COLO829 (cell line): ENCODE data around the gene OTOP1.
"Not testable (repeated sequence)": the region's sequence is repeated elsewhere in the genome, so short reads cannot be mapped to it uniquely, and the experiment has no call there.

ENCODE experiments used
- DNase-seq: peaks from one replicate; pipeline ENCODE4 v3.0.0; 2012; ENCODE audit warnings: low spot score

The OTOP1 gene

DNA sequence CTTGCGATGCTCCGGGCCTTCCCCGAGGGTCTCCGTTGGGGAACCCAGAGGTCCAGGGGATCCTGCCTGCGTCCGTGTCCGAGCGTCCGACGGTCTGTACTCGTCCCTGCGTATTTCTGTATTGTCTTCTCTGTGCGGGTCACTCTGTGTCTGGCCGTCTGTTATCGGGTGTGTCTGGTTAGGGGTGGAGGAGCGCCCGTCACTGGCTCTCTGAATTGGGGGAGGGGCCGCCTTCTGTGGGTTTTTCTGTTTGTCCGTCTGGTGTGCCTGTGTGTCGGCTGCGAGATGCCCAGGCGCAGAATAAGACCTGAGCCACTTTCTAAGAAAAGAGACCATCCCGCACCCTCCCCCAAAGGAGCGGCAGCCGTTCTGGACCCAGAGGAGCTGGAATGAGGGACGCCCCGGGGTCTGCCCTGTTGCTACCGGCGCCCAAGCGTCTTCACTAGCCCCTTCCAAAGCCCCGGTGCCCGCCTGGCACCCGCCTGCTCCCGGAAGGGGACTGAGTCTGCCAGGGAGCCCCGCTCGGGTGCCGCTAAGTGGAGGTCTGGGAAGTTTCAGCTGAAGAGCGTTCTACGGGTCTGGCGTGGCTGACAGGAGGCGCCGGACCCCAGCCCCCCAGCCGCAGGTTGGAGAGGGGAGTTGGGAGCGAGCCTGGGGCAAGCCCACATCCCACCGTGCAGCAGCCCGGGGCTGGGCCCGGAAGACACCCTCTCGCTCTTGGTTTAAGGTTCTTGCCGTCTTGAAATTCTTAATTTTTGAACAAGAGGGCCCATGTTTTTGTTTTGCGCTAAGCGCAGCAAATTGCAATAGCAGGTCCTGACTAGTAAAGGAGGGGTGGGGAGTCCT is 1.0 kb upstream of the OTOP1 start:
- no peak for DNase-seq

DNA sequence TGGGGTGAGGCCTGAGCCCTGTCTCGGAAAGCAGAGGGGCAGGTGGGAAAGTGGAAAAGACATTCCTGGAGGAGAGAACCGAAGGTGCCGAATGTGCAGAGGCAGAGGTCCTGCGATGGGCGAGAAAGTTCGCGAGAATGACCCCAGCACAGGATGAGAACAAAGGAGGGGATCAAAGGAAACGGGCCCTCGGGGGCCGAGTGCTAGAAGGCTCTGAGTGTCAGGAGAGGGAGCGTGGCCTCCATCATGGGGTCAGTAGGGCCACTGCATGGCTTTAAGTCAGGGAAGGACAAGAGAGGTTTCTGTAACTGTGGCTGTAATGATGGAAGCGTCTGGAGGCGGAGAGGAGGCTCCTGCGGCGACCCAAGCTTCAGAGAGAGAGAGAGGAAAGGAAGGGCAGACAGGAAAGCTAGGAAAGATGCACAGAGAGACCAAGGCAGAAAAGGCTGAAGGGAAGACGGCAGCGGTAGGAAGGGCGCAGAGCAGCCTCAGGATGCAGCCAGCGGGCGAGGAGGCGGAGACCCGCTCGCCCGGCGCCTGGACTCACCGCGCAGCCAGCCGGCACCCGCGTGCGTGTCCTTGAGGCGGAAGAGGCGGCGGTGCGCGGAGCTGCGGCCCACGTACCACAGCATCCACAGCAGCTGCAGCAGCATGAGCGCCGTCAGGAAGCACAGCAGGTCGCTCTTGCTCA is 669 bp downstream of the OTOP1 start:
- DNase-seq, result no peak

DNA sequence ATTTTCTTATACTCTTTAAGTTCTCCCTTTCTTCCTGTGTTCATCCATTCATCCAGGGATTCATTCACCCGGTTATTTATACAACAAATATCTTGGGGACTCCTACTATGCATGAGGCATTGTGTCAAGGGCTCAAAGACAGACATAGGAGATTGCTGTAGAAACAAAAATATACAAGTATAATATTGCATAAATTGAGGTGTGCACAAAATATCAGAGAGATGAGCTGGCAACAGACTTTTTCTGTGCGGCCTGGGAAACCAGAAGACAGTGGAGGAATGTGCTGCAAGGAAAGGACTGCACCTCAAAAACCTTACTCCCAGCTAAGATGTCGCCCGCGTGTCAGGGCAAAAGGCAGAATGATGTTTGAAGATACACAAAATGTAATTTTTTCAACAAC is 9.6 kb downstream of the OTOP1 start:
- no peak for DNase-seq

DNA sequence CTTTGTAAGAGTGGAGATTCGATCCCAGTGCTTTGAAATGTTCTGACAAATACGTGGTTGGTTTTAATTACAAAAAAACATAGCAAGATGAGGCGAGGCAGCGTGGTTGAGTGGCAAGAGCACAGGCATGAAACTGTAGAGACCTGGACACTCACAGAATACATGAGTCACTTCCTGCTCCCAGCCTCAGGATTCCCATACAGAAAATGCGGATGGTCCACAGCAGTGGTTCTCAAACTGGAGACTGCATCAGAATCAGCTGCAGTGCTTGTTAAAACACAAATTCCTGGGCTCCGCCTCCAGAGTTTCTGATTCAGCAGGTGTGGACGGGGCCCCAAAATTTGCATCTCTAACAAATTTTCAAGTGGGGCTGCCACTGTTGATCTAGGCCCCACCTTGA is 10.1 kb downstream of the OTOP1 start:
- no peak for DNase-seq

DNA sequence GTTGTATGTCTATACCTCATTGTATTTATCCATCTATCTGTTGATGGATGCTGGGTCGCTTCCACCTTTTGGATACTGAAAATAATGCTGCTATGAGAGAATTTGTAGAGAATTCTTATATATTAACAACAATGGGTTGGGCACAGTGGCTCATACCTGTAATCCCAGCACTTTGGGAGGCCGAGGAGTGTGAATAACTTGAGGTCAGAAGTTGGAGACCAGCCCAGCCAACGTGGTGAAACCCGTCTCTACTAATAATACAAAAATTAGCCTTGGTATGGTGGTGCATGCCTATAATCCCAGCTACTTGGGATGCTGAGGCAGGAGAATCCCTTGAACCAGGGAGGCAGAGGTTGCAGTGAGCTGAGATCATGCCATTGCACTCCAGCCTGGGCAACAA is 13.1 kb downstream of the OTOP1 start:
- DNase-seq, result not testable (repeated sequence)

DNA sequence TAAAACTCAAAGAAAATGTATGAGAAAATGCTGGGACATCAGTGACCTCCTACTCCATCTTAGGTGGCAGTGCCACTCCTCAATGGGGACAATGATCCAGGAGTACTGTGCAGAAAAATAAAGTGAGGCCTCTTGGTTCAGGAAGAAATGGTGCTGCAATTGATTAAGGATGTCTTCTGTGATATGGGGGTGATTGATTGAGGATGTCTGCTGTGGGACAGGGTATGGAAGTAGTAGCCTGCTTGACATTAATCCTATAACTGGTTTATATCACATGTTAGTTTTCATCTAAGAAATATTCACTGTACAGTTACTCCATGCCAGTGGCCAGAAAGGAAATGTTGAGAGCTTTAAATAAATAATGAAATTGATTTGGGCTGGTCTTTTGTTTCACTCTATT is 20.5 kb downstream of the OTOP1 start:
- DNase-seq, result no peak

DNA sequence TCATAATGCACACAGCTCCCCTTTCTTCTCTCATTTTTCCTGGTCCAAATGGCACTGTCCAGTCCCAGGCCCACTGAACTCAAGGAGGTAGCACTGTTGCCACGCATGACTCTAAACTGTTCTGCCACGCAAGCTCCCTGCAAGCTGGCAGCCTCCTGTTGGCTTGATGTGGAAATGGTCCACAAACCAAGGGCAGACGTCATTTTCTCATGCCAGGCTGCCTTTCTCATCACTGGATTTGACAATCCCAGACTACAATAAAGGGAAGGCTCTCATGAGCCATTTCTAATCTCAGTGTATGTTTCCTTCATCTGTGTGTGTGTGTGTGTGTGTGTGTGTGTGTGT is 22.4 kb downstream of the OTOP1 start:
- DNase-seq, result no peak

DNA sequence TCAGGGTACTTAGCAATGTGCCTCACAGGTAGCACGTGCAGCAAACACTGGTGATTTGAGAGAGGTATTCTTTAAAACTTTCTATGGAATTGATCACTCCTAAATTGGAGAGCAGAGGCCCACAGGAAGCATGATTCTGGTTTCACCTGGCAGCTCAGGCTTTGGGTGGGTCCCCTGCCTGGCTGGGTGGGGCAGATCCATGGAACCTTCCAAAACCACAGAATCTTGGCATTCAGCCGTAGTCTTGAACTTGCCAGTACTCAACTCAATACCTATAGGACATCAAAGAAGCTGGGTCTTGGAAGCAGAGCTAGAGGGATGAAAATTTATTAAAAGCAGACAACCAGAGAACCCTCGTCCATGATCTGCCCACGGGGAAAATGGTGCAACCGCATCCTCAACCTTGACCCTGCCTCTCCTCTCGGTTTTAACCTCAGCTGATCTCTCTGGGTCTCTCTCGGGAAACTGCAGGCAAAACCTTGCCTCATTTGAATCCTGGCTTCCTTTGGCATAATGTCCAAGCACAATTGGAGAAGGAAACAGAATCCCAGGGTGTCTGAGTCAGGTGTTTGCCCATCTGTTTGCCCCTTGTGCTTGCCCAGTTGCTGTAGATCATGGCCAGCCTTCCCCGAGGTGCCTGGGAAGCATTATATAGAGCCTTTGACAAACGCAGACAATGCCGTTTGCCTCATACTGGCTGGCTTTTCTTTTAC is 22.9 kb downstream of the OTOP1 start:
- no peak for DNase-seq

DNA sequence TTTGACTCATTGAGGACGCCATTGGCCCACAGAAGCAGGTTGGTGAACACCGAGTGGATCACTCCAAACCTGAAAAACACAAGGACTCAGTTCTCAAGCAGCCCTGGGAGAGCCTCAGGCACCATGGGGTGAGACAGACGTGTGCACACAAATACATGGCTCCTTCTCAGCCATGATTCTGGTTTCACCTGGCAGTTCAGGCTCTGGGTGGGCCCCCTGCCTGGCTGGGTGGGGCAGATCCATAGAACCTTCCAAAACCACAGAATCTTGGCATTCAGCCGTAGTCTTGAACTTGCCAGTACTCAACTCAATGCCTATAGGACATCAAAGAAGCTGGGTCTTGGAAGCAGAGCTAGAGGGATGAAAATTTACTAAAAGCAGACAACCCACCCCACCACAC is 24.2 kb downstream of the OTOP1 start:
- no peak for DNase-seq

DNA sequence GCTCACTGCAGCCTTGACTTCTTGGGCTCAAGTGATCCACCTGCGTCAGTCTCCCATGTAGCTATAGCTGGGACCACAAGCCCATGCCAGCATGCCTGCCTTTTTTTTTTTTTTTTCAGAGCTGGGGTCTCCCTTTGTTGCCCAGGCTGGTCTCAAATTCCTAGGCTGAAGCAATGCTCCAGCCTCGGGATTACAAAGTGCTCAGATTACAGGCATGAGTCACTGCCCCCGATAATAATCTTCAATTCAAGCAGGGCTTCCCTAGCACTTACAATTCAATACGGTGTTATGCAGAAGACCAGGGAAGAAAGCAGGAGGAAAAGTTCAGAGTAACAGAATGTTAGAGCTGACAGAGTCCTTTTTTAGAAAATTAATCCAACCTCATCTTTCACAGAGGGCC is 26.1 kb downstream of the OTOP1 start:
- no peak for DNase-seq

DNA sequence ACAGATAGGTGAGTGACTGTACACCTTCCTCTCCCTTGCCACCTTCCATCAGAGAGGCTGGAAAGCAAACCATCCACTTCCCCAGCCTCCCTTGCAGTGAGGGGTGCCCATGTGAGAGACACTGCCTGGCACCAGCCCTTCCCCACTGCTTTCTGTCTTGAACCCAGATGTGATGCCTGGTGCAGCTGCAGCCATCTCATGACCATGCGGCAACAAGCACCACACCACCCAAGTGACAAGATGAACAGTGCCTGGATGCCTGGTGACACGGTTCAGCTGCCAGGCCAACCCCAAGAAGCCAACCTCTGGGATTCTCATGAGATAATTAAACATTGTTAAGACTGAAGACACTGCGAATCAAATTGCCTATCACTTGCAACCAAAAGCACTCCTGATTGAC is 31.4 kb downstream of the OTOP1 start:
- no peak for DNase-seq

DNA sequence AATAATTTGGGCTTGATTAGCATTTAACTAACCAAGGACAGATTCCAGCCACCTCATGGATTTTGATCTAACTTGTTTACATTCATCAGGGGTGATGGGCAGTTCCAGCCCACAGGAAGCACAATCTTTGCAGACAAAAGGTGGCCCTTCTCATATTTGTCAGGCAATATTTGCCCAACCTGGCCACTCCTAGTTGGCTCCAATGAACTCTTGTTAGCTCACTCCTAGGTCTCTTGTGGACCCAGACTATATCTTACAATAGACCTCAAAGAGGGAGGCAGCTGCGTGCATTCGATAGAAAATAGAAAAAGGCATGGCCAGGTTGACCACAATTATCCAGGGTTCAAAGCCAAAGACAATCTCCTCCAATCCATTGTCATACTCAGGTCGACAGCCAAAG is 38.2 kb downstream of the OTOP1 start:
- not testable (repeated sequence) for DNase-seq

DNA sequence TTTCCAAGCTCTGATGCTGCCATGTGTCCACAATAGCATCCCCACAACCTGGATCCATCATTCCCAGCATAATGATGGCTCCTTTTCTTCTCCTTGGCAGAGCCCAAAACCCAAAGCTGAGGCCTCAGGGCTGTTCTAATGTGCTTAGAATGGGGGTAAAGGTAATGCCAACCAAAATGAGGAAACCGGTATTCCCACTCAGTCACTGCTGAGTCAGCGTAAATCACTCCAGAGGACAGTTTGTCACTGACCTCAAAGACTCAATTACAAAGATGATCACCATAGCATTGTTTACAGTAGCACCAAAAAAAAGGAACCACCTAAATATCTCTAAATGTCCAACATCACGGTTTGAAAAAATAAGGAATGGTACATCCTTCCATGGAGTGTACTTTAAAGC is 41.2 kb downstream of the OTOP1 start:
- DNase-seq, result no peak

DNA sequence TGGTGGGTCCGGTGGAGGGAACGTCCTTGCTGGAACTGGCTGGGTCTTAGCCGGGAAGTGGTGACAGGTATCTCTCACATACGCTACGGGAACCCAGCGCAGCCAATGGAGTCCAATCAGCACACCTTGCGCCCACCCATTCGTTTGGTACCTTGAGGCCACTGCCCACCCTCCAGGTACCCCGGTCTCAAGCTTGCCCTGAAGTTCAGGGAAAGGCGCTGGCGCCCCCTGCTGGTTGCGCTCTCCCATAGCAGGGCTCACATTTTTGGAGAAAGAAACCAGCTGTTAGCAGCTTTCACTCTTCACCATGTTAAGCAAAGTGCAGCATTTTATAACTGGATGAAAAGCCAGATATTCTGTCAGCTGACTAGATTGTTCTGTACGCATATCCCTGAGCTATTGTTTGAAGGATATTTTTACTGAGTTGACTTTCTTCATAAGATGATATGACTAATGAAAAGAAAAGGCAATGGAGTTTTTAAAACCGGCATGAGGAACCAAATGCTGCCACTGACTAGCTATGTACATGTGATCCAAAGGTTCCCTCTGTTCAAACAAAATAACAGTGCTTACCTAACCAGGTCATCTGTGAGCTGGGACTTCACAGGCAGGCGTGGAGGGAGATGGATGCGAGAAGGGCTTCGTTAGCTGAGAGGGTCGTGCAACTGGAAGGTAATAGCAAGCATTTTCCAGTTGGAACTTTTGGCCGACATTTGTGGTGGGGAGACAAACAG is 43.7 kb downstream of the OTOP1 start:
- peak; percentile 16 for DNase-seq

DNA sequence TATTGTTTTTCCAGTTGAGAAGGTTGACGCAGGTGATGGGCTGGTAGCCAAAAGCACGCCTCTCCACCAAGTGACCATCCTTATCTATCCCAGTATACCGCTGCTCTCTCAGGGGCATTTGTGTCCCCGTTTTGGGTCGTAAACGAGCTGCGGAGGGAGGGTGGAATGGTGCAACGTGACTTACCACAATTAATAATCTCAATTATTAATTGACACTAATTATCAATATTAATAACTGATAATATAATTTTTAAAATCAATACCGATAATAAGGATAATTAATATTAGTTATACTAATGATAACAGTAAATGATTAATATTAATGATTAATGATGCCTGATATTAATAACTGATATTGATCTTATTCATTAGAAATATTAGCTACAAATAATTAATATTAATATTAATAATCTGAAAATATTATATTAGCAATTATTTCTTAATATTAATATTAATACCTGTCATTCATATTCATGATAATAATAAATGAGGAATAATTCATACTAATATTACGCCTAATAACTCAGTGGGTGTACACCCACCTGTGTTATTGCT is 56.1 kb downstream of the OTOP1 start:
- no peak for DNase-seq

DNA sequence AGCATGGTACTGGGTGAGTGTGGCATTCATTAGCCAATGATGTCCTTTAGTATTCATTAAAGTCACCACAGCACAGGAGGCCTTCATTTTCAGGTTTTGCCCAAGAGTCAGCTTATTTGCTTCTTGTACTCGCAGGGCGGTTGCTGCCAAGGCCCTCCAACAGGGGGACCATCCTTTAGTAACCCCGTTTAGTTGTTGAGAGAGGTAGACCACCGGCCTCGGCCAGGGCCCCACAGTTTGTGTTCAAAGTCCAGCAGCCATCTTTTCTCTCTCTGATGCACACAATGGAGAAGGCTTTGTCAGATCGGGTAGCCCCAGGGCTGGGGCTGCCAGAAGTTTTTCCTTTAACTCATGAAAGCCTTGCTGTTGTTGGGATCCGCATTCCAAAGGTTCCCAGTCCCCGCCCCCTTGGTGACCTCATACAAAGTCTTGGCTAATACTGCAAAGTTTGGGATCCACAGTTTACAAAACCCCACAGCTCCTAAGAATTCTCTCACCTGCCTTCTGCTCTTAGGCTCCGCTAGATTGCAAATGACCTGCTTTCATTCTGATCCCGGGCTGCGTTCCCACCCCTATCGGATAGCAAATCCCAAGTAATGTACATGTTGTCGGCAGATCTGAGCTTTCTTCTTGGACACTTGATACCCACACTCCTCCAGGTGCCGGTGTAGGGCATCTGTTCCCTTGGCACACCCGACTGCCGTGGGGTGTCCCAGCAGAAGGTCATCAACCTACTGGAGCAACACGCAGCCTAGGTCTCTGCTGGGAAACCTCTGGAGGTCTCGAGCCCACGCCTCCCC is 58.5 kb downstream of the OTOP1 start:
- not testable (repeated sequence) for DNase-seq

DNA sequence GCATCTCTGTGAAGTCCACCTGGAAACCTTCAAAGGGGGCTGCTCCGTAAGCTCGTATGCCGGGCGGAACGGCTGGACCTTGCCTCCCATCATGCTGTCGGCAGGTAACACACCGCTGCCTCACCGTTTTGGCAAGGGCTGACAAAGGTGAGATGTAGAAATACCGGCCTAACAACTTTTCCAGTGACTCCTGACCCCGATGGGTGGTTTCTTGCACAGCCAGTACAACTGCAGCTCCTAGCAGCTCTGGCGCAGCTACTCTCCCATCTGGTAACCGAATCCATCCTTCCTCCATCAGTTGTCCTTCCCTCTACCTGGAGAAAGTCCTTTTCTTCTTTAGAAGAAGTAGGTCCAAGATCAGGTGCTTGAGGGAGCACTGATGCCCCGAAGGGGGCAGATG is 59.7 kb downstream of the OTOP1 start:
- not testable (repeated sequence) for DNase-seq

DNA sequence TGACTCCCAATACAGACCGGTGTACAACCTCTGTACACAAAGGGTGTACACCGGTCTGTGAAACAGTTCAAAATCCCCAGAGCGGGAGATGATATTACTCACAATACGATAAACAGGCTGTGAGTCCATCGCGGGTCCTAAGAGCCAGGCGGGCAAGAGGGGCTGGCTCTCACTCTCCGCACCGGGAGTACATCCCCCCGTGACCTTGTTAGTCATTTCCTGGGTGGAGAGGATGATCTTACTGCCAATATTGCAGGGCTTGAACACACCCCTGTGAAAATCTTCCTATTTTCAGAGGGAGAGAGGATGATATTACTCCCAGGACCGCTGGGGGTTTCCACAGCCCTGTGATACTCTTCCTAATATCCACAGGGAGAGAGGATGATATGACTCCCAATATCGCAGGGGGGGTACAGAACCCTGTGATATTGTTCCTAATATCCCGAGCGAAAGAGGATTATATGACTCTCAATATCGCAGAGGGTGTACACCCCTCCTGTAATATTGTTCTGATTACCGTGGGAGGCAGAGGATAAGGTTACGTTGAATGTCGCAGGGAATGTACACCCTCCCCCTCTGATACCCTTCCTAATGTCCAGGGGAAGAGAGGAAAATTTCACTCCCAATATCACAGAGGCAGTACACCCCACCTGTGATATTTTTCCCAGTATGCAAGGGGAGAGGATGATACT is 60.9 kb downstream of the OTOP1 start:
- not testable (repeated sequence) for DNase-seq

DNA sequence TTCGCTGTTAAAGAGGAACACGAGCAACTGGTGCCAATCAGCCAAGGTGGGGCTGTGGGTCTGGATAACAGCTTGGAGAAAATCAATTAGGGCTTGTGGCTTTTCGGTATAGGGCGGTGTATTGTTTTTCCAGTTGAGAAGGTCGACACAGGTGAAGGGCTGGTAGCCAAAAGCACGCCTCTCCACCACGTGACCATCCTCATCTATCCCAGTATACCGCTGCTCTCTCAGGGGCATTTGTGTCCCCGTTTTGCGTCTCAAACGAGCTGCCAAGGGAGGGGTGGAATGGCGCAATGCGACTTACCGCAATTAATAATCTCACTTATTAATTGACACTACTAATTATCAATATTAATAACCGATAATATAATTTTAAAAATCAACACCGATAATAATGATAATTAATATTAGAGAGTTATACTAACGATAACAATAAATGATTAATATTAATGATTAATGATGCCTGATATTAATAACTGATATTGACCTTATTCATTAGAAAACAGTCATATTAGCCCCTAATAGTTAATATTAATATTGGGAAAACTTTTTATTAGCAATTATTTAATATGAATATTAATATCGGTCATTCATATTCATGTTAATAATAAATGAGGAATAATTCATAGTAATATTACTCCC is 62.1 kb downstream of the OTOP1 start:
- not testable (repeated sequence) for DNase-seq

DNA sequence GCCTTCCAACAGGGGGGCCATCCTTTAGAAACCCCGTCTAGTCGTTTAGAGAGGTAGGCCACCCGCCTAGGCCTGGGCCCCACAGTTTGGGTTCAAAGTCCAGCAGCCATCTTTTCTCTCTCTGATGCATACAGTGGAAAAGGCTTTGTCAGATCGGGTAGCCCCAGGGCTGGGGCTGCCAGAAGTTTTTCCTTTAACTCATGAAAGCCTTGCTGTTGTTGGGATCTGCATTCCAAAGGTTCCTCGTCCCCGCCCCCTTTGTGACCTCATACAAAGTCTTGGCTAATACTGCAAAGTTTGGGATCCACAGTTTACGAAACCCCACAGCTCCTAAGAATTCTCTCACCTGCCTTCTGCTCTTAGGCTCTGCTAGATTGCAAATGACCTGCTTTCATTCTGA is 64.5 kb downstream of the OTOP1 start:
- not testable (repeated sequence) for DNase-seq
